Common myeloid progenitor, CD34-positive (primary cell): ENCODE results near the gene C1orf232.

Source experiments
- CTCF ChIA-PET: fragments of 350-600 bp; sonication (Branson Sonifier 250); formaldehyde crosslinking; loops from one replicate; lab custom pipeline; 2021; ENCODE audit warnings: antibody characterized with exemption; lab: Charles Lee
- POLR2A ChIA-PET: fragments of 350-600 bp; sonication (Branson Sonifier 250); formaldehyde crosslinking; loops from one replicate; lab custom pipeline; 2021; ENCODE audit warnings: antibody characterized with exemption; lab: Charles Lee
- DNase-seq, 3 donors: peaks; one replicate each; pipeline versions ENCODE4 v3.0.0 to v3.0.0-alpha.2; 2013
- H3K27ac ChIP-seq, 2 experiments: 1 replicate in 1 of 2; 2 replicates in 1 of 2; pipeline ENCODE4 v1.7.0; 2013; ENCODE audit warnings: inconsistent platforms in 2 of 2, low read length in 2 of 2, mild to moderate bottlenecking in 2 of 2, low read depth in 1 of 2, moderate library complexity in 1 of 2; ENCODE audit not compliant: severe bottlenecking in 2 of 2, insufficient read depth in 1 of 2, poor library complexity in 1 of 2
- H3K27me3 ChIP-seq, 5 experiments: replicated peaks in 2 of 5; 1 replicate in 3 of 5; 2 replicates in 2 of 5; pipeline versions ENCODE4 v1.6.1 to v1.7.0; 2013; ENCODE audit warnings: low read length in 4 of 5, mild to moderate bottlenecking in 2 of 5, moderate library complexity in 2 of 5, inconsistent platforms in 1 of 5; ENCODE audit not compliant: insufficient read depth in 5 of 5, control insufficient read depth in 4 of 5
- H3K36me3 ChIP-seq, 4 experiments: 1 replicate in 2 of 4; 2 replicates in 2 of 4; pipeline versions ENCODE4 v1.6.1 to v1.7.0; 2013; ENCODE audit warnings: low read length in 3 of 4, control low read depth in 1 of 4, mild to moderate bottlenecking in 1 of 4; ENCODE audit not compliant: control insufficient read depth in 4 of 4, insufficient read depth in 4 of 4
- H3K4me1 ChIP-seq, 4 experiments: 1 replicate in 3 of 4; 2 replicates in 1 of 4; pipeline versions ENCODE4 v1.6.1 to v1.7.1; 2013; ENCODE audit warnings: low read length in 3 of 4, mild to moderate bottlenecking in 3 of 4, control low read depth in 1 of 4, inconsistent platforms in 1 of 4, moderate library complexity in 1 of 4; ENCODE audit not compliant: control insufficient read depth in 4 of 4, insufficient read depth in 4 of 4; ENCODE audit errors: control extremely low read depth in 1 of 4
- H3K4me3 ChIP-seq, 7 experiments: 1 replicate in 4 of 7; 2 replicates in 3 of 7; pipeline versions ENCODE4 v1.5.1 to v1.7.0; 2013; ENCODE audit warnings: mild to moderate bottlenecking in 7 of 7, low read length in 6 of 7, moderate library complexity in 6 of 7, inconsistent platforms in 2 of 7, low read depth in 2 of 7, control low read depth in 1 of 7; ENCODE audit not compliant: insufficient read depth in 4 of 7, control insufficient read depth in 1 of 7; ENCODE audit errors: extremely low read depth in 1 of 7
- H3K9me3 ChIP-seq, 5 experiments: 1 replicate in 4 of 5; 2 replicates in 1 of 5; pipeline versions ENCODE4 v1.6.1 to v1.7.1; 2013; ENCODE audit warnings: low read length in 4 of 5, mild to moderate bottlenecking in 2 of 5, inconsistent platforms in 1 of 5, low read depth in 1 of 5, moderate library complexity in 1 of 5; ENCODE audit not compliant: control insufficient read depth in 4 of 5, insufficient read depth in 2 of 5; ENCODE audit errors: control extremely low read depth in 1 of 5
- WGBS: methylation state at CpG from one replicate; pipeline ENCODE4 v1.1.5; 2013; ENCODE audit not compliant: insufficient coverage; 5-methylcytosine and 5-hydroxymethylcytosine counted together

Gene C1orf232

DNA sequence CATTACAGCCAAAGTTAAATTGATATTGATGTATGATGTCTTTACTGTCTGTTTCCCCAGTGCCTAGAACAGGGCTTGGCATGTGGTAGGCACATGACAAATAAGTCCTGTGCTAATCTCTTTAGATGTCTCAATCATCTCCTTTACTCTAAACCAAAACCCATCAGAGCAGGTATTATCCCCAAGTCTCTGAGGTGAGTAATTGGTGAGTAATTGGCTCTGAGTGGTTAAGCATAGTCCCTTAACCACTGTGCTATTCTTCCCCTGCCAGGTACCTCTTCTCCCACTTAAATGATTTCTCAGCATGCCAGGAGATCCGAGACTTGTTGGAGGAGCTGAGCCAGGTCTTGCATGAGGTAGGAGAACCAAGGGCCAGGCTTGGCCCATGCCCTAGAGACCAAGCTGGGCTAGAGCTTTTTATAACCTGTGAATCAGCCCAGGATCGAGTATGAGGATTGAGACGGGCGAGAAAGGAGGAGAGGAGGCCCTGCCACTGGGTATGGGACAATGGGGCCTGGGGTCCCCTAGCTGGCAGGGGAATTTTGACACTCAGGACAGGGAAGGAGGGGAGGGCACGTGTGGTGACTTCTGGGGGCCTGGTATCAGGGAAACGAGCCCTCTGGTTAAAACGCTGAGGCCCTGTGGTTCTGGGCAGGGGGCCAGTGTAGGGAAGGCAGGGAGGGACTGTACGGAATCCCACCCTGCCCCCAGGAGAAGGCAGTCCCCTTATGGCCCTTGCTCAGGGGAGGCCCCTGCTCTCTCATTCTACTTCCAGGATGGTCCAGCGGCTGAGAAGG, 13.0 kb upstream of the C1orf232 start:
- Histone ChIP-seq H3K4me1 (peaks cover 0 to 10% (median 0%) of the 10 kb centered on the region in 4 experiments), H3K9me3 (no peaks in the 10 kb centered on the region), H3K27ac (no peak overlapping the region), H3K27me3 (no peaks in the 10 kb centered on the region), H3K36me3 (peaks cover 0 to 24% (median 2%) of the 10 kb centered on the region in 4 experiments), H3K4me3 (no peak overlapping the region)
- POLR2A ChIA-PET: interaction anchor here (1.1 kb wide), 1 partner anchor 52 kb away, joined by 3 read pairs; no protein-coding TSS in a partner anchor
- CTCF ChIA-PET: interaction anchor here (0.6 to 1.6 kb wide), 3 partner anchors 8 to 15 kb away, joined by 3 to 4 read pairs (median 3); partner anchors contain the start of gene CATSPER4
- WGBS: 86% methylated on average over 8 of the region's 9 CpGs
- no peak for DNase-seq

DNA sequence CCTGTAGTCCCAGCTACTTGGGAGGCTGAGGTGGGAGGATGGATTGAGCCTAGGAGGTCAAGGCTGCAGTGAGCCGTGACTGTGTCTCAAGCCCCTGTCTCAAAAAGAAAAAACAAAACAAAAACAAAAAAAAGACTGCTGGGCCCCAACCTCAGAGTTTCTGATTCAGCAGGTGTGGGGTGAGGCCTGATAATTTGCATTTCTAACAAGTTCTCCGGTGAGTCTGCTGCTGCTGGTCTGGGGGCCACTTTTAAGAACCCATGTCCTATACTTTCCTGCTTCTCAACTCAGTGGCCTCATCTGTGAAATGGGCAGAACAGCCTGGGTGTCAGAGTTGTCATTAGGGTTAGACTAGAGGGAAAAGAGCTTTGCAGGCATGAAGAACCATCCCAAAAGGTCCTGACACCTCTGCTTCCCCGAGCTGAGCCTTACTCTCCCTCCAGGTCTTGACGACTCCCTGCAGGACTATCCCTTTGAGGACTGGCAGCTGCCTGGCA, 11.3 kb upstream of the C1orf232 start:
- Histone ChIP-seq H3K27me3 (no peaks in the 10 kb centered on the region), H3K36me3 (peaks cover 0 to 24% (median 2%) of the 10 kb centered on the region in 4 experiments), H3K4me1 (peaks cover 0 to 10% (median 0%) of the 10 kb centered on the region in 4 experiments), H3K9me3 (no peaks in the 10 kb centered on the region), H3K4me3 (no peak overlapping the region), H3K27ac (no peak overlapping the region)
- 95% methylated on average over 3 of the region's 4 CpGs for WGBS
- ChIA-PET POLR2A (interaction anchor here (1.1 kb wide), 1 partner anchor 53 kb away, joined by 3 read pairs; no protein-coding TSS in a partner anchor), CTCF (interaction anchor here (1.6 kb wide), 2 partner anchors 8 to 10 kb away, joined by 4 read pairs; partner anchors contain the start of genes CATSPER4 and ZNF593OS)
- DNase-seq: no peak

DNA sequence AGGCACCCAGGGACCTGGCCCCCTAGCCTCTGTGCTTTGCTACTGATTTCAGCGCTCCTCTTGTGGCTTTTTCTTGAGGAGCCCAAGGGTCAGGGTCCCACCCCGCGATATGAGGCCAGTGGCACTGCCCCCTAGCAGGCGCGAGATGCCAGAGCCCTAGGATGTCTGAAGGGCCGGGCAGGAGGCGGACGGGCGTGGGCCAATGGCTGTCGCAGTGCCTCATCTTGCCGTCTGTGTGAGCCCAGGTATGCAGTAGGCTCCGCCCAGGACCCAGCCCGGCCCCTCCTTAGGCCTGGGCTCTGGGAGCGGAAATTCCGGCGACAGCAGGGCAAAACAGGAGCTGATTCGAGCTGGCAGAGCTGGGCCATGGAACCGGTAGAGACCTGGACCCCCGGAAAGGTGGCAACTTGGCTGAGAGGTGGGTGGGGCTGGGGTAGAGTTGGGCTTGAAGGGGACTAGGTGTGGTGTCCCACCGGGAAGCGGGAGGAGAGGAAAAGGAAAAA, 8.5 kb upstream of the C1orf232 start, which contains the start of gene CNKSR1:
Gene CNKSR1, plus strand, starts transcription at position 310 of the 503 bp plus-strand sequence. Its CDS starts 57 bp downstream, at position 367.
- no peaks in the 10 kb centered on the region for H3K9me3 ChIP-seq
- peaks cover 0 to 10% (median 0%) of the 10 kb centered on the region in 4 experiments for H3K4me1 ChIP-seq
- H3K36me3 ChIP-seq: peaks cover 0 to 12% (median 2%) of the 10 kb centered on the region in 4 experiments
- H3K4me3 ChIP-seq: peak within 1 kb of the TSS in 3 of 7 experiments; percentile 4 to 67 (median 34)
- whole genome bisulfite sequencing: 56% methylated on average over 21 of the region's 21 CpGs
- H3K27ac ChIP-seq: no peak within 1 kb of the TSS
- no peaks in the 10 kb centered on the region for H3K27me3 ChIP-seq
- DNase-seq: no peak
- ChIA-PET CTCF (interaction anchor here (0.9 to 2.7 kb wide), 6 partner anchors 9 to 217 kb away, joined by 3 to 8 read pairs (median 3); partner anchors contain the start of genes C1orf232 and CATSPER4), POLR2A (no interaction called here)

DNA sequence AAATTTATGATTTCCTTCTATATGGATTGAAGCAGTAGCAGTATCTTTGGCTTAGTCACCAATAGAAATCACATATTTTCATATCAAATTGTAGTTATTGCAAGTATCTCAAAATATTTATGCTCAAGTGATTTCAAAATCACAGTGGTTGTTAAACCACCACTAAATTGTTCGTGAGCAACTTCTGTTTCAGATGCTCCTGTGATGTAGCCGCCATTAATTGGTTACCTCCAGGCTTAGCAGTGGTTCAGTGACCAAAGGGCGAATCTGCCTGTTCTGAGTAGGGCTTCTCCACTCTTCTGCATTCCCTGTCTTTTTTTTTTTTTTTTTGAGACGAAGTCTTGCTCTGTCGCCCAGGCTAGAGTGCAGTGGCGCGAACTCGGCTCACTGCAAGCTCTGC, 6.6 kb upstream of the C1orf232 start:
- Histone ChIP-seq H3K9me3 (no peaks in the 10 kb centered on the region), H3K36me3 (peaks cover 0 to 10% (median 6%) of the 10 kb centered on the region in 4 experiments), H3K27ac (no peak overlapping the region), H3K4me1 (peaks cover 0 to 17% (median 6%) of the 10 kb centered on the region in 4 experiments), H3K4me3 (no peak overlapping the region), H3K27me3 (no peaks in the 10 kb centered on the region)
- 100% methylated on average over 3 of the region's 8 CpGs for WGBS
- DNase-seq: no peak
- POLR2A ChIA-PET: no interaction called here
- CTCF ChIA-PET: interaction anchor here (1.6 kb wide), 1 partner anchor 10 kb away, joined by 5 read pairs; no protein-coding TSS in a partner anchor

DNA sequence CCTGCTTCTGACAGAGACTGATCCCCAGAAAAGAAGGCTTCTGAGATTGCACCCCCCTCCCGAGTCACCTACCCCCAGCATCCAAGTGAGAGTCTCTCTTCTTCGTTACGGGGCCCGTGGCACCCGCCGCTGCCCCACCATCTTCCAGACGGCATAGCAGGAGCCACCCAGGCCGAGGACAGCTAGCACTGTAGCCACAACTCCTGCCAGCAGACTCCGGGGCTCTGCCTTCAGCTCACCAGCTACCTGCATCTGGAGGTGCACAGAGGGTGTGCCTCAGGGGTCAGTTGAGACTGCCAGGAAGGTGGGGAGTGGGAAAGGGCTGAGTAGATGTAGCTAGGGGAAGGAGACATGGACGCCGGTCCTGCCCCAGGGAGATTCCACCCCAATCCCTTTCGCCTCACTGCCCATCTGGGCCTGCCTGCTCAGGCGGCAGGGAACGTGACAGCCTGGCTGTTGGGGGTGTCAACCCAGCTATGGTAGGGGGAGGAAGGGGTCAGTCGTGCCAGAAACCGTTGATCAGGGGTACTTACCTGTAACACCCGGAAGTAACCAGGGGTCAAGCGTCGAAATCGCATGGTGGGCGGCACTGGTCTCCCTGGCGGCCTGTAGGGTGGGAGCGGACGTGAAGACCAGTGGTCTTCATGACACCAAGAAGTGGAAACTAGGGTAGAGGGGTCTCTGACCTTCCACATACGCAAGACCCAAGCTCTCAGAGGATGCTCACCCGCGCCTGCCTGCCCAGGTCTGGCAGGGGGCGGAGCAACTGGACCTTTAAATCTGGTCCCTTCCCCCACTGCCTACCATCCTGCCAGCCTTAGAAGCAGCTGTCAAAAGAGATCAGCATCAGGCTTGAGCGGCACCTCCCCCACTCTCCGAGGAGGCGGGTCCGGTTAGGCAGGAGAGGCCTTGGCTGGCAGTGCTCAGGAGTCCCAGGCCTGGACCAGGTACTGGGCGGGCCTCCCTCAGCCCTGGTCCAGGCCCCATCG, 2.6 kb upstream of the C1orf232 start, which contains the start of gene ZNF593OS:
Gene ZNF593OS, minus strand, starts transcription at position 749 of the 989 bp plus-strand sequence. Its CDS starts 171 bp downstream, at position 578.
- H3K36me3 ChIP-seq: peaks cover 0 to 10% (median 5%) of the 10 kb centered on the region in 4 experiments

DNA sequence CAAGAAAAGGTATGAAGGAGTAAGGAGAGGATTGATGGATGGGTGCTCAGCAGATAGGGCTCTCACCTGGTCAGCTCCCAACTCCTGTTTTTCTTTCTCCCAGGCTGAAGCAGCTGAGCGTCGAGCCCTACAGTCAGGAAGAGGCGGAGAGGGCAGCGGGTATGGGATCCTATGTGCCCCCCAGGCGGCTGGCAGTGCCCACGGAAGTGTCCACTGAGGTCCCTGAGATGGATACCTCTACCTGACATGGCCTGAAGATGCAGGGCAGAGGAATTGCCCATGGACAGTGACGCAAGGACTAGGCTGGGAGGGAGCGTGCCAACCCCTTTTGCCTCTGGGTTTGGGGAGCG, 1.7 kb upstream of the C1orf232 start:
- peak overlapping the region; percentile 70 to 85 (median 79) for H3K4me3 ChIP-seq
- no peaks in the 10 kb centered on the region for H3K27me3 ChIP-seq
- H3K4me1 ChIP-seq: peaks cover 0 to 21% (median 11%) of the 10 kb centered on the region in 4 experiments
- CTCF ChIA-PET: interaction anchor here (1.0 to 2.0 kb wide), 13 partner anchors 8 to 208 kb away, joined by 3 to 10 read pairs (median 4); partner anchors contain the start of gene CD52
- 58% methylated on average over 6 of the region's 9 CpGs for WGBS
- peaks cover 0 to 10% (median 5%) of the 10 kb centered on the region in 4 experiments for H3K36me3 ChIP-seq
- POLR2A ChIA-PET: no interaction called here
- no peak for DNase-seq
- peak overlapping the region; percentile 33 to 85 for H3K27ac ChIP-seq
- H3K9me3 ChIP-seq: no peaks in the 10 kb centered on the region

More for the DNA sequence above, 2.6 kb upstream of the C1orf232 start, which contains the start of gene ZNF593OS:
- WGBS: 98% methylated on average over 26 of the region's 34 CpGs
- H3K27ac ChIP-seq: peak within 1 kb of the TSS in 1 of 2 experiments; percentile 85
- ChIA-PET POLR2A (no interaction called here), CTCF (interaction anchor here (0.9 to 1.8 kb wide), 7 partner anchors 7 to 135 kb away, joined by 3 to 6 read pairs (median 4); no protein-coding TSS in a partner anchor)
- peaks cover 0 to 17% (median 11%) of the 10 kb centered on the region in 4 experiments for H3K4me1 ChIP-seq
- no peaks in the 10 kb centered on the region for H3K9me3 ChIP-seq
- H3K4me3 ChIP-seq: peak within 1 kb of the TSS in 5 of 7 experiments; percentile 77 to 85 (median 83)
- no peak for DNase-seq
- no peaks in the 10 kb centered on the region for H3K27me3 ChIP-seq
